ENCODE measurements around the gene KIFC1. TPM values are rescaled to one million over a fixed set of nuclear protein-coding genes. Genes with fewer than 3 reads are reported as not detected.

KIFC1 gene
- total RNA-seq, 4 donors from 2014 or later = 4.1 to 14.6 (median 9.3) TPM

GRCh38 chr6:33430334-33430733, 38.7 kb downstream of the KIFC1 start:
- no peak overlapping the region for H3K4me3 ChIP-seq (ENCODE audit: low read depth, poor library complexity, severe bottlenecking)
- intact Hi-C loops (cut with DNase I; ENCODE audit: low total_unique reads) = loop anchor here (10.0 kb wide), 1 partner anchor 134 kb away; no protein-coding TSS in a partner anchor
- WGBS, 2 donors = 50 to 51% methylated on average over 2 of the region's 2 CpGs

GRCh38 chr6:33430991-33431879, 39.6 kb downstream of the KIFC1 start:
- TF ChIP-seq POLR2A (IDR thresholded peaks at IDR 0.05) = no peak
- TF ChIP-seq CTCF (IDR thresholded peaks at IDR 0.05) = no peak
- intact Hi-C loops (cut with DNase I; ENCODE audit: low total_unique reads) = loop anchor here (10.0 kb wide), 1 partner anchor 134 kb away; no protein-coding TSS in a partner anchor
- no peak for DNase-seq (ENCODE audit: low spot score in 2 of 2)
- H3K4me3 ChIP-seq (ENCODE audit: low read depth, poor library complexity, severe bottlenecking) = no peak overlapping the region
- WGBS, 2 donors = 9 to 16% methylated on average over 12 of the region's 12 CpGs

More at GRCh38 chr6:33430334-33430733, 38.7 kb downstream of the KIFC1 start:
- no peak for TF ChIP-seq POLR2A (IDR thresholded peaks at IDR 0.05)
- no peak for TF ChIP-seq CTCF (IDR thresholded peaks at IDR 0.05)
- DNase-seq (ENCODE audit: low spot score in 2 of 2) = no peak

- intact Hi-C loops (cut with DNase I; ENCODE audit: low total_unique reads) = loop anchor here (10.0 kb wide), 1 partner anchor 133 kb away; no protein-coding TSS in a partner anchor
- WGBS, 2 donors = 70 to 74% methylated on average over 12 of the region's 12 CpGs
- DNase-seq (ENCODE audit: low spot score in 2 of 2) = no peak
- H3K4me3 ChIP-seq (ENCODE audit: low read depth, poor library complexity, severe bottlenecking) = no peak overlapping the region
- no peak for TF ChIP-seq CTCF (IDR thresholded peaks at IDR 0.05)
- TF ChIP-seq POLR2A (IDR thresholded peaks at IDR 0.05) = no peak
These were observed 40.4 kb downstream of the KIFC1 start for GRCh38 chr6:33431880-33432541.

- TF ChIP-seq CTCF (IDR thresholded peaks at IDR 0.05) (no peak), POLR2A (IDR thresholded peaks at IDR 0.05) (no peak)
- no peak for DNase-seq (ENCODE audit: low spot score in 2 of 2)
These were observed 40.9 kb downstream of the KIFC1 start for GRCh38 chr6:33432546-33432945.

GRCh38 chr6:33433001-33433543, 41.4 kb downstream of the KIFC1 start:
- H3K4me3 ChIP-seq (ENCODE audit: low read depth, poor library complexity, severe bottlenecking) = no peak overlapping the region
- DNase-seq (ENCODE audit: low spot score in 2 of 2) = no peak
- WGBS, 2 donors = 95 to 100% methylated on average over 1 of the region's 1 CpG
- intact Hi-C loops (cut with DNase I; ENCODE audit: low total_unique reads) = loop anchor here (10.0 kb wide), 1 partner anchor 132 kb away; no protein-coding TSS in a partner anchor
- TF ChIP-seq CTCF (IDR thresholded peaks at IDR 0.05) = no peak
- no peak for TF ChIP-seq POLR2A (IDR thresholded peaks at IDR 0.05)

More at GRCh38 chr6:33432546-33432945, 40.9 kb downstream of the KIFC1 start:
- no peak overlapping the region for H3K4me3 ChIP-seq (ENCODE audit: low read depth, poor library complexity, severe bottlenecking)
- 79 to 86% methylated on average over 10 of the region's 10 CpGs for WGBS, 2 donors
- intact Hi-C loops (cut with DNase I; ENCODE audit: low total_unique reads) = loop anchor here (10.0 kb wide), 1 partner anchor 132 kb away; no protein-coding TSS in a partner anchor

Measured in lower leg skin (tissue), 4 donors.